Lower leg skin (tissue), 4 donors: ENCODE results near the gene SUZ12. TPM values are rescaled to one million over a fixed set of nuclear protein-coding genes. Genes with fewer than 3 reads are reported as not detected.
"Not testable (repeated sequence)": the region's sequence is repeated elsewhere in the genome, so short reads cannot be mapped to it uniquely, and the experiment has no call there.

Experiments
- DNase-seq, 2 donors: peaks; one replicate each; pipeline ENCODE4 v3.0.0-alpha.2; 2019; ENCODE audit warnings: low spot score in 2 of 2
- H3K4me3 ChIP-seq: fragments of 200-600 bp; sonication (generic); 2 replicates; pipeline ENCODE4 v1.5.1; 2017; ENCODE audit warnings: mild to moderate bottlenecking, low read depth; ENCODE audit not compliant: poor library complexity, severe bottlenecking
- CTCF ChIP-seq, 3 donors: fragments of 450-650 bp; IDR thresholded peaks; one replicate each; pipeline ENCODE4 v1.5.1; 2016; ENCODE audit warnings: antibody characterized with exemption in 3 of 3, mild to moderate bottlenecking in 3 of 3, moderate library complexity in 2 of 3
- POLR2A ChIP-seq, 2 donors: fragments of 450-650 bp; IDR thresholded peaks; one replicate each; pipeline ENCODE4 v1.6.1; 2016 to 2017; ENCODE audit warnings: antibody characterized with exemption in 2 of 2, mild to moderate bottlenecking in 1 of 2, moderate library complexity in 1 of 2
- WGBS, 2 donors: methylation state at CpG; one replicate each; pipeline ENCODE4 v1.1.5; 2018; 5-methylcytosine and 5-hydroxymethylcytosine counted together
- intact Hi-C: fragments of 100-400 bp; cut with DNase I; formaldehyde crosslinking; loops from one replicate; pipeline ENCODE4 v1.15.0; 2023; ENCODE audit warnings: low total_unique reads
- total RNA-seq, 4 donors: library from RNA; depleted of rRNA; stranded (reverse); fragments of >200 nt; gene quantifications; one replicate each; pipeline ENCODE4 v1.1.0, GENCODE V29; 2016

Gene SUZ12
- 10 to 100 TPM; 14.1 to 15.9 (median 14.4) TPM for total RNA-seq

DNA sequence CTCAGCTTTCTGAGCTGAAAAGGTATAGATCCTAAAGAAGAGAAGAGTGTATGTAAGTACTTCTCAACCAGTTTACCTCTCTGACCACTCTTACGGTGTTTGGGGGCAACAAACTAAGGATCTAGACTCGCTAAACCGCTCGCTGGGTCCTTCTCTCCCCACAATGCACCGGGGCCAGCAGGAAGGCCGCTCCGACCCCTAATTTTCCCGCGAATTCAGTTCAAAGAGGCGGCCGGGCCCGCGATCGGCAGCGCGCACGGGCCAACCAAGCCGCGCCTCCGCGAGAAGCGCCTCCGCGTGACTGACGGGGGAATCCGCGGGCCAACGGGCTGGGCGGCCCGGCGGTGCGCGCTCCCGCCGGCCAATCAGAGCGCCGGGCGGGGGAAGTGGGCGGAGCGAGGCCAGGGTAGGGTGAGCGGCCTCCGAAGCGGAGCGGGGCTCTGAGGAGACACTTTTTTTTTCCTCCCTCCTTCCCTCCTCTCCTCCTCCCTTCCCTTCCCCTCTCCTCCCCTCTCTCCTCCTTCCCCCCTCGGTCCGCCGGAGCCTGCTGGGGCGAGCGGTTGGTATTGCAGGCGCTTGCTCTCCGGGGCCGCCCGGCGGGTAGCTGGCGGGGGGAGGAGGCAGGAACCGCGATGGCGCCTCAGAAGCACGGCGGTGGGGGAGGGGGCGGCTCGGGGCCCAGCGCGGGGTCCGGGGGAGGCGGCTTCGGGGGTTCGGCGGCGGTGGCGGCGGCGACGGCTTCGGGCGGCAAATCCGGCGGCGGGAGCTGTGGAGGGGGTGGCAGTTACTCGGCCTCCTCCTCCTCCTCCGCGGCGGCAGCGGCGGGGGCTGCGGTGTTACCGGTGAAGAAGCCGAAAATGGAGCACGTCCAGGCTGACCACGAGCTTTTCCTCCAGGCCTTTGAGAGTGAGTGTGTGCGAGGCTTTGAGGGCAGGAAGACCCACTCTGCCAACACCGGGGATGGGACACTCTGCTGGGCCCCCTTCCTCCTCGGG lies at the start of gene SUZ12:
SUZ12 (plus strand) TSS at position 393 of the 995 bp plus-strand sequence; CDS start at position 633, 240 bp downstream.
- WGBS, 2 donors = 1% methylated on average over 66 to 76 of the region's 93 CpGs
- peak; percentile 77 to 93 for DNase-seq
- H3K4me3 ChIP-seq = peak within 1 kb of the TSS; percentile 91
- intact Hi-C loops = not testable (repeated sequence)

GRCh38 chr17:31888124-31888523 lies 48.7 kb upstream of the SUZ12 start:
- no peak overlapping the region for H3K4me3 ChIP-seq
- intact Hi-C loops = no loop called here
- TF ChIP-seq POLR2A (IDR thresholded peaks at IDR 0.05) = no peak
- TF ChIP-seq CTCF (IDR thresholded peaks at IDR 0.05) = no peak
- WGBS, 2 donors = 88 to 89% methylated on average over 4 of the region's 4 CpGs
- DNase-seq = peak; percentile 19 to 74

DNA sequence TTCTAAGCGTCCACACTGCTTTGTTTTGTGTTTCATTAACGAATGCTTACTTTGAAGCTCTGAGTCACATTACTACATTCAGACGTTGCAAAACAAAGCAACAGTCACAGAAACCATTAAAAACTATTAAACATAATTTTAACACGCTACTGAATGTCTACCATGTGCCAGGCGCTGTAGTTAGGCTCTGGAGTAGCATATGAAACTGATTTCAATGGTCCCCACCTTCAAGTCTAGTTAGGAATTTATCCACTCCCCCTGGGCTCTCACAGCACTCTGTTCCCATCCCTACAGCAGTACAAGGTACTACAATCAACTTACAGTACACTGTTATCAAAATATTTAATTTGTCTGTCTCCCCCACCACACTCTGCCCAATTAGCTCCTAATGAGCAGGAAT lies 35.9 kb upstream of the SUZ12 start:
- intact Hi-C loops = no loop called here
- WGBS, 2 donors = 4 to 5% methylated on average over 5 of the region's 5 CpGs
- H3K4me3 ChIP-seq = peak overlapping the region; percentile 82
- no peak for TF ChIP-seq CTCF (IDR thresholded peaks at IDR 0.05)
- TF ChIP-seq POLR2A (IDR thresholded peaks at IDR 0.05) = no peak
- DNase-seq = no peak

- intact Hi-C loops = no loop called here
- H3K4me3 ChIP-seq = no peak overlapping the region
- 71 to 79% methylated on average over 2 of the region's 2 CpGs for WGBS, 2 donors
- DNase-seq = no peak
- TF ChIP-seq CTCF (IDR thresholded peaks at IDR 0.05) (no peak), POLR2A (IDR thresholded peaks at IDR 0.05) (no peak)
Observed at GRCh38 chr17:31902693-31903092, 34.1 kb upstream of the SUZ12 start.

DNA sequence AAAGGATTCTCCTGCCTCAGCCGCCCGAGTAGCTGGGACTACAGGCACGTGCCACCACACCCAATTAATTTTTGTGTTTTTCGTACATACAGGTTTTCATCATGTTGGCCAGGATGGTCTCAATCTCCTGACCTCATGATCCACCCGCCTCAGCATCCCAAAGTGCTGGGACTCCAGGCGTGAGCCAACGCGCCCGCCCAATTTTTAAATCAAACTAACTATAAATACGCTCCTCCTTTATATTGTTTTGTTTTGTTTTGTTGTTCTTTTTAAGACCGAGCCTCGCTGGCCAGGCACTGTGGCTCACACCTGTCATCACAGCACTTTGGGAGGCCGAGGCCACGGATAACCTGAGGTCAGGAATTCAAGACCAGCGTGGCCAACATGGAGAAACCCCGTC lies 33.4 kb upstream of the SUZ12 start:
- WGBS, 2 donors = 94 to 96% methylated on average over 16 of the region's 16 CpGs
- intact Hi-C loops = no loop called here
- DNase-seq = peak in 1 of 2 donors; percentile 75
- H3K4me3 ChIP-seq = no peak overlapping the region
- TF ChIP-seq POLR2A (IDR thresholded peaks at IDR 0.05) (no peak), CTCF (IDR thresholded peaks at IDR 0.05) (no peak)

GRCh38 chr17:31907342-31907962 lies 29.4 kb upstream of the SUZ12 start:
- intact Hi-C loops = no loop called here
- no peak for TF ChIP-seq POLR2A (IDR thresholded peaks at IDR 0.05)
- TF ChIP-seq CTCF (IDR thresholded peaks at IDR 0.05) = no peak
- H3K4me3 ChIP-seq = no peak overlapping the region
- WGBS, 2 donors = 2% methylated on average over 7 of the region's 7 CpGs
- DNase-seq = peak in 1 of 2 donors; percentile 27
